Endothelial cell of hepatic sinusoid (primary cell): ENCODE measurements around the gene SLC6A13.
"Not testable (repeated sequence)": the region's sequence is repeated elsewhere in the genome, so short reads cannot be mapped to it uniquely, and the experiment has no call there.

Source experiments
- in situ Hi-C: cut with HindIII; loops from 2 replicates; pipeline ENCODE4 v1.10.0; 2017; ENCODE audit warnings: low sequenced_read_pairs

The SLC6A13 gene

GRCh38 chr12:218728-219590, 43.7 kb downstream of the SLC6A13 start:
- in situ Hi-C loops, result no loop called here

GRCh38 chr12:218221-218620, 44.4 kb downstream of the SLC6A13 start:
- in situ Hi-C loops, result no loop called here

- in situ Hi-C loops, result not testable (repeated sequence)
Measured at GRCh38 chr12:217029-217428, 45.6 kb downstream of the SLC6A13 start.

- in situ Hi-C loops, result no loop called here
Measured at GRCh38 chr12:215116-215515, 47.5 kb downstream of the SLC6A13 start.

- in situ Hi-C loops, result no loop called here
Measured at GRCh38 chr12:214003-214741, 48.5 kb downstream of the SLC6A13 start, which contains the start of gene SLC6A12. TSS of gene SLC6A12 (minus strand) at chr12:214157. CDS start at chr12:209986, 4,171 bp downstream.

GRCh38 chr12:213527-213932, 49.1 kb downstream of the SLC6A13 start:
- in situ Hi-C loops, result no loop called here

- in situ Hi-C loops, result no loop called here
Measured at GRCh38 chr12:212715-213526, 49.7 kb downstream of the SLC6A13 start.

- in situ Hi-C loops, result no loop called here
Measured at GRCh38 chr12:212415-212714, 50.3 kb downstream of the SLC6A13 start.

- in situ Hi-C loops, result no loop called here
Measured at GRCh38 chr12:211639-212414, 50.8 kb downstream of the SLC6A13 start.

GRCh38 chr12:211142-211465, 51.5 kb downstream of the SLC6A13 start:
- in situ Hi-C loops, result no loop called here

- in situ Hi-C loops, result no loop called here
Measured at GRCh38 chr12:210277-211141, 52.1 kb downstream of the SLC6A13 start.

- in situ Hi-C loops, result no loop called here
Measured at GRCh38 chr12:209851-210250, 52.8 kb downstream of the SLC6A13 start.

- in situ Hi-C loops, result no loop called here
Measured at GRCh38 chr12:209246-209645, 53.4 kb downstream of the SLC6A13 start.

GRCh38 chr12:208813-209212, 53.8 kb downstream of the SLC6A13 start:
- in situ Hi-C loops, result no loop called here

GRCh38 chr12:207804-208203, 54.8 kb downstream of the SLC6A13 start:
- in situ Hi-C loops, result no loop called here

GRCh38 chr12:206746-207440, 55.7 kb downstream of the SLC6A13 start:
- in situ Hi-C loops, result no loop called here

- in situ Hi-C loops, result no loop called here
Measured at GRCh38 chr12:205026-205425, 57.6 kb downstream of the SLC6A13 start.

- in situ Hi-C loops, result loop anchor here (5.0 kb wide), 1 partner anchor 62 kb away; no protein-coding TSS in a partner anchor
Measured at GRCh38 chr12:204261-204678, 58.4 kb downstream of the SLC6A13 start.
